Thoracic aorta (tissue), 2 donors: ENCODE data around the gene THEMIS2. TPM values are rescaled to one million over a fixed set of nuclear protein-coding genes. Genes with fewer than 3 reads are reported as not detected.

ENCODE experiments used
- ATAC-seq: fragments of 150-250 bp; one replicate; pipeline ENCODE4 v1.8.0; 2017; ENCODE audit warnings: low read depth; ENCODE audit not compliant: insufficient number of reproducible peaks, low FRiP score
- DNase-seq: peaks from one replicate; pipeline ENCODE4 v3.0.0-alpha.2; 2020; ENCODE audit warnings: low spot score
- H3K27ac ChIP-seq, 2 donors: fragments of 200-600 bp; sonication (generic); 1 replicate in 1 of 2; 2 replicates in 1 of 2; pipeline ENCODE4 v1.5.1; 2016; ENCODE audit warnings: mild to moderate bottlenecking in 2 of 2, moderate library complexity in 2 of 2
- H3K27me3 ChIP-seq: fragments of 200-600 bp; sonication (generic); replicated peaks from 2 replicates; pipeline ENCODE4 v1.6.0; 2016; ENCODE audit warnings: mild to moderate bottlenecking; ENCODE audit not compliant: insufficient read depth
- H3K36me3 ChIP-seq: fragments of 200-600 bp; sonication (generic); one replicate; pipeline ENCODE4 v1.5.1; 2016
- H3K4me1 ChIP-seq, 2 donors: fragments of 200-600 bp; sonication (generic); 1 replicate in 1 of 2; 2 replicates in 1 of 2; pipeline versions ENCODE4 v1.5.1 to v1.6.0; 2016; ENCODE audit warnings: low read depth in 2 of 2, mild to moderate bottlenecking in 1 of 2; ENCODE audit not compliant: control insufficient read depth in 1 of 2
- H3K4me3 ChIP-seq: fragments of 200-600 bp; sonication (generic); 2 replicates; pipeline ENCODE4 v1.5.1; 2016; ENCODE audit warnings: mild to moderate bottlenecking
- H3K9me3 ChIP-seq: fragments of 200-600 bp; sonication (generic); 2 replicates; pipeline ENCODE4 v1.5.1; 2016
- total RNA-seq, 2 donors: library from RNA; depleted of rRNA; stranded (reverse); fragments of >200 nt; gene quantifications; one replicate each; pipeline versions ENCODE4 v1.1.0 to v1.2.3, GENCODE V29; 2016
- TF ChIP-seq, protein P1 (sequence below): fragments of 200-600 bp; sonication (generic); IDR thresholded peaks from one replicate; pipeline ENCODE4 v1.5.1; 2019; ENCODE audit warnings: antibody characterized with exemption

The THEMIS2 gene
- total RNA-seq, 2 donors from 2014 or later: 46.2 to 119 TPM

DNA sequence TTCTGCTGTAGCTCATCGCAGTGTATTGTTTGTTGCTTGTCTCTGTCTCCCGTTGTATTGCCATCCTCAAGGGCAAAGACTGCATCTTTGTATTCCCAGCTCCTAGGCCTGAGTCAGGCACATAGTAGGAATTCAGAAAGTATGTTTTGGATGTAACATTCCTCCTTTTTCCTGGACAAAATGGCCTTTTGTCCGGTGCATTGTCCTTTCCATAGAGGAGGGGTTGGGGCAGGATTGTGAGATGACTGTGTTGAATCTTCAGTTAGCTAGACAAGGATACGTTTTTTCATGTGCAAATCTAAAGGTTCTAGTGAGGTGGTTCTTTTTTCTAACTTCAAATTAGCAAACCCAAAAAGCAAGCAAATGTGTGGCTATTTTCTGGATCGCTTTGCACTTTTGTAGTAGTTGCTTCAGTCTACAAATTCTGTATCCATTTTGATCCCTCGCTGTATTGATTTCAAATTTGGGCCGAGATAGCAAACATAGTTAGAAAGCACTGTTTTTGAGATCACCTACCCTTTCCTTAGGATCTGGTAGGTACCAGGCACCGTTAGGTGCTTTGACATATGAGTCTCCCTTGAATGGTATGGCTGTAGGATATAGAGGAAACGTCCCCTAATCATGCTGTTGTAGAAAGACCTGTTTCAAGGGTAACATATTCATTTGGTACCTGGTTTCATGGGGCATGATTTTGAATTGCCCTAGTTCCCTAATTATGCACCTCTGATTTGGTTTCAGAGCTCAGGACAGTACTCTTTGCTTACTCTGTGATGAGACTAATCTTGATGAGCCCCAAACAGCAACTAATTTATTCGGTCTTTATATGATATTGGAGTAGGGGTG lies 40.6 kb upstream of the THEMIS2 start:
- H3K27ac ChIP-seq: no peak overlapping the region
- no peaks in the 10 kb centered on the region for H3K9me3 ChIP-seq
- H3K27me3 ChIP-seq: no peaks in the 10 kb centered on the region
- TF ChIP-seq, protein P1, sequence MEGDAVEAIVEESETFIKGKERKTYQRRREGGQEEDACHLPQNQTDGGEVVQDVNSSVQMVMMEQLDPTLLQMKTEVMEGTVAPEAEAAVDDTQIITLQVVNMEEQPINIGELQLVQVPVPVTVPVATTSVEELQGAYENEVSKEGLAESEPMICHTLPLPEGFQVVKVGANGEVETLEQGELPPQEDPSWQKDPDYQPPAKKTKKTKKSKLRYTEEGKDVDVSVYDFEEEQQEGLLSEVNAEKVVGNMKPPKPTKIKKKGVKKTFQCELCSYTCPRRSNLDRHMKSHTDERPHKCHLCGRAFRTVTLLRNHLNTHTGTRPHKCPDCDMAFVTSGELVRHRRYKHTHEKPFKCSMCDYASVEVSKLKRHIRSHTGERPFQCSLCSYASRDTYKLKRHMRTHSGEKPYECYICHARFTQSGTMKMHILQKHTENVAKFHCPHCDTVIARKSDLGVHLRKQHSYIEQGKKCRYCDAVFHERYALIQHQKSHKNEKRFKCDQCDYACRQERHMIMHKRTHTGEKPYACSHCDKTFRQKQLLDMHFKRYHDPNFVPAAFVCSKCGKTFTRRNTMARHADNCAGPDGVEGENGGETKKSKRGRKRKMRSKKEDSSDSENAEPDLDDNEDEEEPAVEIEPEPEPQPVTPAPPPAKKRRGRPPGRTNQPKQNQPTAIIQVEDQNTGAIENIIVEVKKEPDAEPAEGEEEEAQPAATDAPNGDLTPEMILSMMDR: no peak
- H3K36me3 ChIP-seq: no peaks in the 10 kb centered on the region
- H3K4me3 ChIP-seq: peak overlapping the region; percentile 79
- no peak for ATAC-seq
- DNase-seq: no peak
- peaks cover 9 to 22% of the 10 kb centered on the region in 2 donors for H3K4me1 ChIP-seq

DNA sequence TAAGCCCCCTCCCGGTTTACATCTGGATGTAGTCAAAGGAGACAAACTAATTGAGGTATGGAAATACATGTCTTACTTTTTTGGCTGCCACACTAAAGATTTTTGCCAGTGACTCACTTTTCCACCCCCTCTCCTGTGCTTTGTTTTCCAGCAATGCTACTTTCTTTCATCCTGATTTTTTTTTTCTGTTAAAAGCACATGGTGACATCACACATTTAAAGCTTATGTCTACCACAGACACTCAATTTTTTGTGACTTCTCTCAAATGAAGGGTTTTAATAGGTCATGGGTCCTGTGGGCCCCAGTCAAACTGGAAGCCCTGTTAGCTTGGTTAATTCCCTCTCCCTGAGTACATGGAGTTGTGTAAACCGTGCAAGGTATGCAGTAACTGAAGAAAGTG lies 39.6 kb upstream of the THEMIS2 start:
- peaks cover 9 to 22% of the 10 kb centered on the region in 2 donors for H3K4me1 ChIP-seq
- TF ChIP-seq, protein P1: no peak
- H3K4me3 ChIP-seq: no peak overlapping the region
- H3K27me3 ChIP-seq: no peaks in the 10 kb centered on the region
- DNase-seq (no peak), ATAC-seq (no peak)
- H3K36me3 ChIP-seq: peaks cover 3% of the 10 kb centered on the region
- H3K27ac ChIP-seq: no peak overlapping the region
- no peaks in the 10 kb centered on the region for H3K9me3 ChIP-seq

DNA sequence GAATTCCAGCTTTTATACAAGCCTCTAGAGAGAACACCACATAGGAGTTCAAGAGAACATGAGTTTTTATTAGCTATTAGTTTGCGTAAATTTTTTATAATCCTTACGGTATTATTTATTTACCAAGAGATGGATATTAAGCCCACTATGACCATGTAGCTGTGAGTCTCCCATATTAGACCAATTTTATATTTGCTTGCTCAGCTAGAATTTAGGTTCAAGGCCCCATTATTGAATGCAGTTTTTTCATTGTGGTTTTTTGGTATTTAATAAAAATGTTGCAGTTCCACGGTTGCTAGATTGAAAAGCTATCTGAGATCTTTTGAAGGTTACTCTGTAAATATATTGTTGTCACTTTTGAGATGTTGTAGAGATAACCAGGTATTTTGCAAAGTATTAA lies 38.9 kb upstream of the THEMIS2 start:
- Histone ChIP-seq H3K4me1 (peaks cover 9 to 22% of the 10 kb centered on the region in 2 donors), H3K4me3 (no peak overlapping the region), H3K9me3 (no peaks in the 10 kb centered on the region), H3K27ac (no peak overlapping the region), H3K27me3 (no peaks in the 10 kb centered on the region), H3K36me3 (peaks cover 3% of the 10 kb centered on the region)
- TF ChIP-seq, protein P1: no peak
- DNase-seq (no peak), ATAC-seq (no peak)

DNA sequence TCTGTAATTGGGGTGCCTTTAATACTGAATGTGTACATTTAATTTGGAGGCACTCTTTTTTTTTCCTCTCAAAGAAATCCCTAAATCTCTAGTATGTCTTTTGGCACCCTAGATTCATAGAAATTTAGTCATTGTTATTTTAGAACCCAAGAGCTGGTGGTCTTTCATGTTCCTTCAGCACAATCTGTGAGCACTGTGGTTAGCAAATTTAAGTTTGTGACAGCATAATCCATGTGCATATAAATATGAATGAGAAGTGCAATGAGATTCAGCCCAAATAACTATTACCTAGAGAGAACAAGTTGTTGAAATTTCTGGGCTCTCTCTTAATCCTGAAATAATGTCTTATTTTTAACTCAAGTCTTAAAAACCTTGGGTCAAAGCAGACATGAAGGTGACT lies 37.3 kb upstream of the THEMIS2 start:
- Histone ChIP-seq H3K36me3 (peaks cover 10% of the 10 kb centered on the region), H3K27me3 (no peaks in the 10 kb centered on the region), H3K27ac (no peak overlapping the region), H3K9me3 (no peaks in the 10 kb centered on the region), H3K4me1 (peaks cover 9 to 17% of the 10 kb centered on the region in 2 donors), H3K4me3 (no peak overlapping the region)
- ATAC-seq (no peak), DNase-seq (no peak)
- TF ChIP-seq, protein P1: no peak

DNA sequence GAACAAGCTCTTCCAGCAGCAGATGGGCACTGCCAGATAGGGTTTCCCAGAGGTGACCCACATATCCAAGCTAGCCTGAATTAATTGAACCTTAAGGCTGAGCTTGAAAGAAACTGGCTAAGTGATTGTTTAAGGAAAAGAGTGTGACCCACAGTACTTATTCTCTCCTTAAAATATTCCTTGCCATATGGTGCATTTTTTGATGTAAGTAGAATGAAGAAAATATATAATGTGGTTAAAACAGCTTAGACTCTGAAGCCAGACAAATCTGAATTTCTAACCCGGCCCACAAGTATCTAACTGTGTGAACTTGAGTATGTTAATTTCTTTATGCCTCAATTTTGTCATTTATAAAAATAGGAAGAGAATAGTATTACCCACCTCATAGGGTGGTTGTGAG lies 36.8 kb upstream of the THEMIS2 start:
- Histone ChIP-seq H3K36me3 (peaks cover 10% of the 10 kb centered on the region), H3K9me3 (no peaks in the 10 kb centered on the region), H3K4me1 (peaks cover 9 to 15% of the 10 kb centered on the region in 2 donors), H3K4me3 (no peak overlapping the region), H3K27ac (no peak overlapping the region), H3K27me3 (no peaks in the 10 kb centered on the region)
- TF ChIP-seq, protein P1: no peak
- ATAC-seq: no peak
- no peak for DNase-seq
